Medulla oblongata (tissue), 1 donor: ENCODE measurements around the gene RPS6KA2.

Experiments used
- DNase-seq: peaks from one replicate; pipeline ENCODE4 v3.0.0-alpha.2; 2015; ENCODE audit errors: extremely low spot score

RPS6KA2 gene

DNA sequence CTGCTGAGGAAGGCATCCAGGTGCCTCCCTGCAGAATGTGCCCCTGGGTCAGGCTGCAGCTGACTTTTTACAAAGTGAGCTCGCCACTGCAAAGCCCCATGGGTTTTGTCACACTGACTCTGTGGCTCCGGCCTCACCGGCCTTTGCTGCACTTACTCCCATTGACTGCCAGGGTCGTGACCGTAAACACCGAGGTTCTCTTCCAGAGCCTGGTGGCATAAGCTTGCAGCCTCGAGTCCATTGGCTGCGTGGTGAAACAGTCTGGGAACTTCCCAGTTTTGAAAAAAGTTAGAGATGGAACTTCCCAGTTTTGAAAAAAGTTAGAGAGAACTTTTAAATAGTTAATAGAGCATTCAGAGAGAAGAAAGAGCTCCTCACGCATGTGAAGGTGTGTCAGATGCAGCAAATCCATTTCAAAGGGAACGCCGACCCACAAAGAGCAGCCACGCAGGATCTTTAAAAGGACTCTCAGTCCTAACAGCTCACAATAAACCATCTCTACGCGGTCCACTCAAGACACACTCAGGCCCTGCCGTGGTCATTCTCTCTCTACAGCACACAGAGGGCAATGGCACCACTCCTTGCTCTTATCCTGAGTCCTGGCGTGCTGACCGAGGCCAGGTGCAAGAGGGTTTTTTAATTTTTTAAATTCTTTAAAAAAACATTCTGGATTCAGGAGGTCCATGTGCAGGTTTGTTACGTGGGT, 53.4 kb downstream of the RPS6KA2 start:
- DNase-seq: no peak

- no peak for DNase-seq
Measured at GRCh38 chr6:166572370-166573261, 54.4 kb downstream of the RPS6KA2 start.

GRCh38 chr6:166570929-166571713, 55.9 kb downstream of the RPS6KA2 start:
- no peak for DNase-seq

DNA sequence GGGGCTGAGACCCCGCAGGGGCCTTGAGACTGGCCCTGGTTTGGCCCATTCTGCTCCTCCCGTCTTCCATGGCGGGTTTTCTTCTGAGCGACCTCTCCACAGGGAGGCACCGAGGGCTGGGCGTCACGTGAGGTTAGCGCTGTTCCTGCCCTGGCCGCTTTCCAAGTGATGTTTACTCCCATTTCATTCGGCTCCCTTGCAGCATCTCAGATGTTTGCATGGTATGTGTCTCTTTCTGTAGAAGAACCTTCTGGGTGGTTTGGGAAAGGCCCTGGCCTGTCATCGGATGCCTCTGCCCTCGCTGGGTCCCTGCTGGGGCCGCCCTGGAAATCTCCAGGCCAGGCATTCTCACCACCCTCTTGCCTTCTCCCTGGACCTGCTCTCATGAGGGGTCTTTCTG, 57.8 kb downstream of the RPS6KA2 start:
- no peak for DNase-seq

DNA sequence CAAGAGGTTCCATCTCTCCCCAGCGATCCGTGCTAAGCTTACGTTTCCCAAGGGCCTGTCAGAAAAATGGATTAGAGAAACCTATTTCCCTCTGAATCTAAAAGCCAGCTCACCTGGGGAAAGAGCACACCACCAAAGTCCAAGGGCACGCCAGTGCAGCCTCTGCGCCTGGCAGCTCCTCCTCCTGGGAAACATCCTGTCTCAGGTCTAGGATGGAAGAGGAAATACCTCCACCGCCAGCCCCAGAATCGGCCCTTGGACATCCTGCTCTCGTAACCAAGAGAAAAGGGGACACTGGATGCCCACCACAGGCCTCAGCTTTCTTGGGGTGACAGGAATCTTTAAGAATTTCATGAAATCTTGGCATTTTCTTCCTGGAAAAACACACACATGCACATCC, 59.2 kb downstream of the RPS6KA2 start:
- no peak for DNase-seq

DNA sequence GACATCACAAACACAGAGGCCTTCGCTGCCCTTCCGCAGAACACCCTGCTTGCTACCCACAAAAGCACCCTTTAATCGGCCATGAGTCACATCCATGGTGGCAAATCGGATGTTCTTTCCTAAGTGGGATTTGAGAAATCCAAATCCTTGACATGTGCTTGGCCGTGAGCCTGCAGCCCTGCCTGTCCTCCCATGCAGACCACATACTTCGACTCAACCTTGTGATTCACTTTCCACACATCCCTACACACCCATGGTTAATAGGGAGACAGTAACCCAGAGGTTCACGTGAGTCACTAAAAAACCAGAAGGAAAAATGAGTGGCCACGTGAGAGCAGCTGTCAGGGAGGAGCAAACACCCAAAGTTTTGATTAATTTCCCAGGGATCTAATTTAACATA, 59.9 kb downstream of the RPS6KA2 start:
- no peak for DNase-seq

DNA sequence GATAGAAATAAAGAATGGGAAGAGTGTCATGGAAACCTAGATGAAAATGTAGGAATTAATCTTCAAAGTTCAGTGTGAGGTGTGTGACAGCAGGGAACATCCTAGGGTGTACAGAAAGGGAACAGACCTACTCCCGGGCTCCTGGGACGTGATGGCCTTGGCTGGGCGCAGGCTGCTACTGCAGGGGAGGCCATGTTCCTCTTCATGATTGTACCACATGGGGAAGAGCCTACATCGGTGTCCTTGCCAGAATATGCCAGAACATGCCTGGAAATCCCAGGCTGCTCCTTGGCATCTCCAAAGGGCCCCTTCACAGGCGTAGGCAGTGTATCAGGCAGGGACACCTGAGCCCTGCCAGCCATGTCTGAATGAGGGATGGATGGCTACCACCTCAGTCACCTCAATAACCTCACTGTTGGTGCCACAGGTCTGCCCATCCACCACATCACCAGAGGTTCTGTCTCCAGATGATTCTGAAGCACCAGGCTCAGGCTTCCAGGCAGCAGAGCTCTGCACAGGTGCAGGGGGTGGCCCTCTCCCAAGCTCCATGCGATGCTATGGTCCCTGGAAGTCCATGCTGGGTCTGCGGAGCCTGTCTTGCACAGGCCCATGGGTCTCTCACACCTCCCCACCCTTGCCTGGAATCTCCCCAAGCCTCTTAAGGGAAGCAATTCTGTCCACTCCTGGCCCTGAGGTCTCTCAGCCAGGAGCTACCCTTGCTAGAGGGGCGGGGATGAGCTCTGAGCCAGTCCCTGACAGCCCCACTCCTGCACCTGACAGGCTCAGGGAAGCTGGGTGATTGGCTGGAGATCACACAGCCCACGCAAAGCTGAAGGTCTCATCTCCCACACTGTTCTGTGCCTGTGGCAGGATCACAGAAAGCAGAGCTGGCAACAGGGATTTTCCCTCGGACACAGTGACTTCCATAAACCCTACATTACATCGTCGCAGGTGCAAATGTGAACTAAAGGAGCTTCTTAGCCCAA, 60.7 kb downstream of the RPS6KA2 start:
- no peak for DNase-seq

DNA sequence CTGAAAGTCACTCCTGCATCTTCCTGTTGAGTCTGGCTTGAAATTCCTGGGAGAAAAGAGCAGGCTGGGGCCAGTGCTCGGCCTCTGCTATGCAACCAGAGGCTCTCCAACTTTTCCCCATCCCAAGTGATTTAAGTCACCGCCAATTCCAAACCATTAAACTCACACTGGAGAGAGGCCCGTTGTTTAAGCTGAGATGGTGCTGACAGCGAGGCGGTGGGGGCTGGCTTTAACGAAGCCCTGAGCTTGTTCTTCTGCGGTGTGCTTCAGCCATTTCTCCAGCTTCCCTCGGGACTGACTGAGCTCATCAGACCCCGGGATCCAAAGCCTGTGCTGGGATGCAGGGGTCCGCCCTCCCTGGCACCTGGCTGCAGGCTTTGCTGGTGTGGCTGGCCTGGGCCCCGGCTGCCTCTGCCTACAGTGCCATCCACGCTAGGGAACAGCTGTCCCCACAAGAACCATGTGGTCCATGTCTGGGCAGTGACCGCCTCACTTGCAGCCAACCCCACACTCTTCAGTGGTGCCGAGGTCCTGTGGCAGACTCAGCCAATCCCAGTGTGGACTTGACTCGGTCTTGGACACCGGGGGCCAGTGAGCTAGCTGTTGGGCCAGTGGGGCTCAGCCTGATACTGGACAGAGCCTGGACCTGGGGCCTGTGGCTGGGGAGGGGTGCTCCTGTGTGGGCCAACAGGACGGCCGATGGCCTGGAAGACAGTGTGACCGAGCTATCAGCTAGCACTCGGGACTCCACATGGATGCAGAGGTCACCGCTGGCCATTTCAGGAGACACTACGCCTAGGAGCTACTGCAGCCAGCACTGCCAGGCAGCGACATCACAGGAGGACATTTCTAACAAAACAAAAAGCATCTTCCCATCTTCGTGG, 61.7 kb downstream of the RPS6KA2 start:
- DNase-seq: peak; percentile 57

DNA sequence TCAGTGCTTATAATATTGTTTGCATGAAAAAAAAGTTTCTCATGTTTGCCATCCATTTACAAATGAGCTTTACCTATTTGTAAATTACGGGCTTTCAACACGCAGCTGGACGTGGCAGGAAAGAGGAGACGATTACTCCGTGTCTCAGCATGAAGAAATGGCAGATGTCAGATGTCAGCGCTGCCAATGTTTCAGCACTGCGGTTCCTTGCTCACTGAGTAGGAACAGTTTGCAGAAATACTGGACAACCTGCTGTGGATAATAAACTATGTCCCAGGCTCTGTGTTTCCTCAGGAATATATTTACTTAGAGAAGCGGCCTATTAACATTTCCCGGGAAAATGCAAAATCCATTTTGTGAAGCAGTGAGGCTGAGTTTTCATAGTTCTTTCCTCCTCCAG, 63.2 kb downstream of the RPS6KA2 start:
- DNase-seq: no peak

DNA sequence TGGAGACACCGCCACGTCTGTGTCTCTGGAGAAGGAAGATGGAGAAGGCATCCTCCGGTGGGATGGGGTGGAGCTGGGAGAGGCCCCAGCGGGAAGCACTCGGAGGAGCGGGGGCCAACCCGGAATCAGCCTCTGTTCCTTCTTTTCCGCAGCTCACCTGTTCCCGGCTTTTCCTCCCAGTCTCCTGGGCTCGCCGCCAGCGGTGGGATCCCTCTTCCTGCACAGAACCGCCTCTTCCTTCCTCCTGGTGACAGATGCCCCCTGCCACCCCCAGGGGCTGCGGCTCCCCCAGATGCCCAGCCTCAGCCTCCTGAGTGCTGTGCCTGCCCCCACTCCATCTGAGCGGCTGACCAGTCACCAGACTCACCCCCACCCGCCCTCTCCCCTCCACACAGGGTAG, 63.9 kb downstream of the RPS6KA2 start:
- DNase-seq: no peak

GRCh38 chr6:166562726-166563125, 64.3 kb downstream of the RPS6KA2 start:
- DNase-seq: no peak

DNA sequence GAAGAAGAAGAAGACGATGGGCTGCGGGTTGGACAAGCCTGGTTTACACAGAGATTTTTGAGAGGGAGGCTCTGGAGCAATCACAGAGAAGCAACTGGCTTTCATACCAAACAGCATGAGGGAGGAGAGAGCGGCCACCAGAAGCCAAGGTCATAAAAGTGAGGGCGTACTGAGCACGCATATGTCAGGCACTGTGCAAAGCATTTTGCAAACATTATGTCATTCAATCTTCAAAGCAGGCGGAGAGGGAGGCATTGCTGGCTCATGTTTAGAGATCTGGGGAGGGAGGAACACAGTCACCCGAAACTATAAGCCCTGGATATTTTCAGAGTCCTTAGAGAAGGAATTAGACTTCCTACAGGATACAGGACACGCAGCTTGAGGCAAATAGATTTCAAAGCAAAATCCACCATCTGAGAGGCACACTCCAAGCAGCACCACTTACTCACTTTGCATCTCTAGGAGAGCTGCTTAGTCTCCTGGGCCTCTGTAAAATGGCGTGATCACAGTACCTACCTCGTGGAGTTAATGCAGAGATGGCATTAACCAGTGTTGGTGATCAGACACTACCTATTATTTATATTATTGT, 65.2 kb downstream of the RPS6KA2 start:
- DNase-seq: no peak

DNA sequence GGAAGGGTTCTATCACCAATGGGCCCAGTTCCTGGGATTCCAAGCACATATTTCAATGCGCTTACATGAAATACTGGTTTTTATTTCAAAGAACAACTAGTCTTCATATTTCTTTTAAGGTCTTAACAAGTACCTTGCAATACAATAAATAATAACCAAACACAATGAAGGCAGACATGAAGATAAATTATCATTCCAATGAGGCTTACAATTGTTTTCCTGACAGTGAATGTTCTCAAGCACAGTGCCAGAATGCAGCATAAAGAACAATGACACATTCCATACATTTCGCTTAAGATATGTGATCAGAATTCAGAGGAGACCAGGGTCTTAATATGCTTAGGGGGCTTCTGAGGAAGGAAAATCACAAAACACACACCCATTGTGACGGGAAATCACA, 66.8 kb downstream of the RPS6KA2 start:
- no peak for DNase-seq

GRCh38 chr6:166559662-166560061, 67.4 kb downstream of the RPS6KA2 start:
- no peak for DNase-seq

DNA sequence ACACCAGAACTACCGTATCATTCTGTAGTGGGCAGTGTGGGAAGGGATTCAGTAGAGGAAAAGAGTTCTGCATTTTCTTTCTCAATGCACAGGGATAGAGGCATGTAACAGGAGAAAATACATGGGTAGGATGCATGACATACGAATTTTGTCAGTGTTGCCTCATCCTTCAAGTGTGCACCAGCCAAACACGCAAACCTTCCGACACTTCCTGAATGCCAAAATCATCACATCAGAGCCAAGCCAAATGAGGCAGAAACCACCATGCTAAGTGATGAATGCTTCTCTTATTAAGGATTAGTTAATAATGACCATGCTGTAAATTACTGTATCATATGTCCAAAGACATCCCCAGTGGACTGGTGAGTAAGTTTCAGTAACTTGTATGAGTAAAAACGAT, 67.8 kb downstream of the RPS6KA2 start:
- DNase-seq: no peak

DNA sequence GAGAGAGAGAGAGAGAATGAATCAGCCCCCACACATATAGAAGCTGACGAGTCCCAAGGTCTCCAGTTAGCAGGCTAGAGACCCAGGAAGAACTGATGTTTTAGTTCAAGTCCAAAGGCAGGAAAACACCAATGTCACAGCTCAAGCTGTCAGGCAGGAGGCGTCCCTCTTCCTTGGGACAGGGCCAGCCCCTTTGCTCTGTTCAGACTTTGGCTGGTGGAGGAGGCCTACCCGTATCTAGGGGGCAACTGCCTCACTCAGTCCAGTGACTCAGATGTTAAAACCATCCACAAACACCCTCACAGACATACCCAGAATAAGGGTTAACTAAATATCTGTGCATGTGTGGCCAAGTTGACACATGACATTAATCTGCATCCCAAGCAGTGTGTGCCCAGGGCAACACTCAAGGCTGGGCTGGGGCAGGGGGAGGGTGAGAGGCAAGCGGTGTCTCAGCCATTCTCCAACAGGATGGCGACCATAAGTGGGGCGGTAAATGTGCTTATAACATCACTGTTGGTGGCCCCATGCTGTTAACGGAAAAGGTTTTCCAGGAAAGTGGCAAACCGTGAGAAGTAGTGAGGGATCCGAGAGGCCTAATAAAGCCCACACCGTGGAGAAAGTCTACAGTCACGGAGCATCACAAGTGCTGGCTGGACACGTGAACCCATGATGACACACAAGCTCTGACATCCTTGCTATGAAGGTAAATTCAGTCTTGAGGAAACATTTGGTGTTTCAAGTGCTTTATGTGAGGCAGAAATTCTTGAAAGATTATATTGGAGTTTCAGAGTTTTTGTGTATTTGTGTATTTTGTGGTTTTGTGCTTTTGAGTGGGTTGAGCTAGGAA, 68.7 kb downstream of the RPS6KA2 start:
- no peak for DNase-seq

DNA sequence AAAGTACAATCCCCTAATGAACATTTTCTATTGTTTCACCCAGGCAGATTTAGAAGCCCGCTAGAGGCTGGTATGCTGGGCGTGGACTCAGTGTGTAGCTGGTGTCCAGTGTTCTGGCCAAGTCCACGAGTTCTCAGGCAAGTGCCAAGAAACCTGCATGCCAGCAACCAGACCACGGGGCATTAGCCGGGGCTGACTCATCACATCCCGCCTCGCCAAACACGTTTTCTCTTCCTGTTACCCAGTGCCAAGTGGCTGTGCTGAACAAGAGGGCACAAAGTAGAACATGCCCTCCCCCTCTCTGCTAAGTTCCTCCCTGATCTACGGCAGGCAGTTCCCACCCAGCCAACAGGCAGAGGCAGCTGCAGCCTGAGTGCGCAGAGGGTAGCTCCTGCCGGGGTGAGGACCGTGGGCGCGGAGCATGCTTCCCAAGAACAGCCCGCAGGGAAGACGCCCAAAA, 70.2 kb downstream of the RPS6KA2 start:
- DNase-seq: peak; percentile 97

DNA sequence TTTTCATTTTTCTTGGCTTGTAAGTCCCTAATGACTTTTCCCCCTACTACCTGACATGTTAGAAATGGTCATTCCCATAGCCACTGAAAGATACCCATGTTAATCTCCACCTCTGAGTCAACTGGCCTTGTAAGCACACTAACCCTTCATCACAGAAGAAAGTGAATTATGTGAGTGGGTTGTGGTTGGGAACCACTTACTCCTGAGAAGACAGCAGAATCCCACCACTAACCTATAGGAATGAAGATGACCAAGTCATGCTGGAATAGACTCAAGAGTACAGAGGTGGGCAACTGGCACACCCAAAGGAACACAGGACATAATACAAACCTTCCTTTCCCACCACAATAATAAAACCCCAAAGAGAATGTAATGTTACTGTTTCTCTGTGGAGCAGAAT, 70.7 kb downstream of the RPS6KA2 start:
- DNase-seq: no peak

DNA sequence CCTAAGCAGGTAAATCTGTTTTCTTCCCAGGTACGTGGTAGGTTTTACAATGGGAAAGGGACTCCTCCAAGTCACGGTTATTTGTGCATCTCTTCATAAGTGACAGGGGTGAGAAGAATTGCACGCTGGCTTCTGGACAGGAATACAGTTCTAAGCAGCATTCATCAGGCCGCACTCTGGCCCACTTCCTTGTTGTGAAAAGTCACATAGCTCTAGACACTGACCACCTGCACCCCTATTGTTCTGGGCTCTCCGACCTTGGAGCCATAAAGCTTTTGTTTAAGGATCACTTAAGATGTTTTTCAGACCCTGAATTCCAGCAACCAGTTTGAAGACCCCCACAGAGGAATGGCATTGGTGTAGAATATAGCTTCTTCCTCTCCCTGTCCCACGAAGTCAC, 72.0 kb downstream of the RPS6KA2 start:
- DNase-seq: peak; percentile 30
